Stimulated activated memory B cell treated with anti-CD40 and anti-IgM and Interleukin-4, amounts not matched to agents 10 μg/mL and 1 μg/mL and 100 μg/mL, for 72 hours (primary cell): ENCODE results near the gene CSMD2.

Source experiments
- ATAC-seq: fragments of 150-1000 bp; cut with Tn5 transposase; 2 replicates; pipeline ENCODE4 v1.10.0; 2021
- H3K27ac Mint-ChIP-seq: one replicate; pipeline ENCODE4 v1.8.0; 2022; ENCODE audit warnings: mild to moderate bottlenecking, mixed read lengths
- H3K27me3 Mint-ChIP-seq: one replicate; pipeline ENCODE4 v1.8.0; 2022; ENCODE audit warnings: mixed read lengths
- H3K36me3 Mint-ChIP-seq: one replicate; pipeline ENCODE4 v1.8.0; 2022; ENCODE audit warnings: mixed read lengths
- H3K4me1 Mint-ChIP-seq: one replicate; pipeline ENCODE4 v1.8.0; 2022; ENCODE audit warnings: mixed read lengths
- H3K4me3 Mint-ChIP-seq: one replicate; pipeline ENCODE4 v1.8.0; 2022; ENCODE audit warnings: mild to moderate bottlenecking, moderate library complexity, mixed read lengths
- H3K9me3 Mint-ChIP-seq: one replicate; pipeline ENCODE4 v1.8.0; 2022; ENCODE audit warnings: mixed read lengths

Gene CSMD2

DNA sequence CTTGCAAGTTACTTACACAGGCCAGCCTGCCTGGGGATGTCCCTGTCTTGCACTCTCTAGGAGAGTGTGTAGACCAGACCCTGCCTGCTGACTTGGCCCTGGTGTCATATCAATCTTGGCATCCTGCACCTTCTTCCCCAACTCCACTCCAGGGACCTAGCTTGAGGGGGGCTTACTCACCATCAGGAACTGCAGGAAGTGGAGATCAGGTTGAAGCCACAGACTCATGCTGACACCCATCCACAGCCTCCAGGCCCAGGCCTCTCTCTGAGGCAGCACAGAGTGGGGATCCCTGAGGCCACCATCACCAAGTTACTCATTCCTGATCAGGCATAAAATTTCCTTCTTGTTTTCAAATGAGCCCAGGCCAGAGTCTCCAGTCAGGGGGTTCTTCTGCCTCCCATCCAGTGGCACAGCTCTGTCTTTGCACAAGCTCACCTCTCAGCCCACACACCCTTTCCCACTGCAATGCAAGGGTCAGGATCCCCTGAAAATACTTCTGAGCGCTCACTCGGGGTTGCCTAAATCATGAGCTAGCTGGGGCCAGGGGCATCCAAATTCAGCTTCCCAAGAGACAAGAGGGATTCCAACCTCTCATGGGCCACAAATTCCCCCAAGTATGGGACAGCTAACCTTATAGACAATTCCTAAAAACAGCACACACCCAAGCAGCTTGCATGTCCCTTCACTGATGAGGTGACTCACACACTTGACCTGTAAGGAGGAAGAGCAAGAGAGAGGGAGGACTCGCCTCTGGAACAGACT is 33.5 kb downstream of the CSMD2 start:
- Mint-ChIP-seq H3K36me3 (no peaks in the 10 kb centered on the region), H3K27me3 (peaks cover 19% of the 10 kb centered on the region), H3K4me3 (no peak overlapping the region), H3K27ac (no peak overlapping the region), H3K9me3 (no peaks in the 10 kb centered on the region), H3K4me1 (no peaks in the 10 kb centered on the region)
- no peak for ATAC-seq

DNA sequence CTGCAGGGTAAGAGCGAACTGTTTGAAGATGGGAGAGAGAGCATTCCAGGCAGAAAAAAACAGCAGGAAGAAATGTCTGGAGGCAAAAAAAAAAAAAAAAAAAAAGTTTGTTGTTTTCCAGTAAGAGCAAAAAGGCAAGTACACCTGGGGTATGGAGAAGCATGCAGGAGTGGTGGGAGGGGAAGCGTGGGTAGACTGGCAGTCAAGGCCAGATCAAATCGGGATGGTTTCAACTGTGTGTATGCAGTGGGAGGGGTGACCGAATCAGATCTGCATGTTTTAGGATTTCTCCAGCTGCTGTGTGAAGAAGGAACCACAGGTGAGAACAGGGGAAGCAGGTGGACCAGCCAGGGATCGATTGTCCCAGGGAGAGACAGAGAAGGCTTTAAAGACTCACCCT is 34.7 kb downstream of the CSMD2 start:
- H3K36me3 Mint-ChIP-seq = no peaks in the 10 kb centered on the region
- no peak overlapping the region for H3K27ac Mint-ChIP-seq
- peaks cover 27% of the 10 kb centered on the region for H3K27me3 Mint-ChIP-seq
- H3K4me1 Mint-ChIP-seq = no peaks in the 10 kb centered on the region
- no peak overlapping the region for H3K4me3 Mint-ChIP-seq
- H3K9me3 Mint-ChIP-seq = no peaks in the 10 kb centered on the region
- no peak for ATAC-seq

DNA sequence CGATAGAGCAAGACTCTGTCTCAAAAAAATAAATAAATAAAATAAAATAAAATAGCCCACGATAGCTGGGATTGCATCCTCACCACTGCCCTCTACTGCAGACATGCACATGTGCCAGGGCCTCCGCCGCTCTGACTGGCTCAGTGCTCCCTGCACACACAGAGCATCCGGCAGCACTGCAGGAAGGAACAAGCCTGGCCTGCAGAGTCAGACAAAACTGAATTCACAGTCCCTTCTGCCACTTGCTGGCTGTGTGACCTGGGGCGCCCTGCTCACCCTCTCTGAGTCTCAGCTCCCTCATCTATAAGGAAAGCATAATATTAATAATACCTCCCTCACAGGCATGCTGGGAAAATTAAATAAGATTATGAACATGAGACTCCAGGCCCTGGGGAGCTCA is 35.4 kb downstream of the CSMD2 start:
- no peak overlapping the region for H3K4me3 Mint-ChIP-seq
- H3K9me3 Mint-ChIP-seq = no peaks in the 10 kb centered on the region
- H3K27ac Mint-ChIP-seq = no peak overlapping the region
- ATAC-seq = no peak
- no peaks in the 10 kb centered on the region for H3K4me1 Mint-ChIP-seq
- H3K36me3 Mint-ChIP-seq = no peaks in the 10 kb centered on the region
- H3K27me3 Mint-ChIP-seq = peaks cover 27% of the 10 kb centered on the region

DNA sequence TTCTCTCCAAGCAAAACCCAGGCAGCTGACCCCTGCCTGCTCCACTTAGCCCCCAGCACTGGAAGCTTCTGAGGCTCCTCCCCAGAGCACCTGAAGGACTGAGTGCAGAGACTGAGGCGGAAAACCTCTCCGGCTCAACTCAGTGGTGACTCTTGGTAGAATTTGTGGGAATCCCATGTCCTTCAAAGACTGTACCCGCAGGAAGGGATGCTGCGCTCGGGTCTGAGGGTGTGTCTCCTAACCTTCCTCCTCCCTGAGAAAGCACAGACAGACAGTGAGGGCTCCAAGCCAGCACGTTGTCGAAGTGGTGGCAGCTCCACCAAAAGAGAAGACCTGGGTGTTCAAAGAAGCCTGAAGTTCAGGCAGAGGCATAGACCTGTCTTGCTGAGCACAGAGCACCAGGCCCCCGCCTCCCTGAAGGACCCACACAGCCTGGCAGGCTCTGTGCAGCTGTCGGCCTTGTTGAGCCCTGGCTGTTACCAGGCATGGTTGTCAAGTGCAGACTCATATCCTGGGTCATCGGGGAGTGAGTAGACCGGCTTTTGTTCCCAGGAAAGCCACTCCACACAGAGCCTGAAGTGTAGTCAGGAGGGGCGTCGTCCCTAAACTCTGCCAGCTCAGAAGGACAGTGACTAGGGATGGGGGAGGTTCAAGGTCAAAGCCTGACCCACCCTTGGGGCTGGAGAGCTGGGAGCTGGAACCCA is 36.7 kb downstream of the CSMD2 start:
- H3K9me3 Mint-ChIP-seq = no peaks in the 10 kb centered on the region
- peaks cover 27% of the 10 kb centered on the region for H3K27me3 Mint-ChIP-seq
- ATAC-seq = no peak
- H3K4me3 Mint-ChIP-seq = no peak overlapping the region
- H3K4me1 Mint-ChIP-seq = no peaks in the 10 kb centered on the region
- no peak overlapping the region for H3K27ac Mint-ChIP-seq
- no peaks in the 10 kb centered on the region for H3K36me3 Mint-ChIP-seq

DNA sequence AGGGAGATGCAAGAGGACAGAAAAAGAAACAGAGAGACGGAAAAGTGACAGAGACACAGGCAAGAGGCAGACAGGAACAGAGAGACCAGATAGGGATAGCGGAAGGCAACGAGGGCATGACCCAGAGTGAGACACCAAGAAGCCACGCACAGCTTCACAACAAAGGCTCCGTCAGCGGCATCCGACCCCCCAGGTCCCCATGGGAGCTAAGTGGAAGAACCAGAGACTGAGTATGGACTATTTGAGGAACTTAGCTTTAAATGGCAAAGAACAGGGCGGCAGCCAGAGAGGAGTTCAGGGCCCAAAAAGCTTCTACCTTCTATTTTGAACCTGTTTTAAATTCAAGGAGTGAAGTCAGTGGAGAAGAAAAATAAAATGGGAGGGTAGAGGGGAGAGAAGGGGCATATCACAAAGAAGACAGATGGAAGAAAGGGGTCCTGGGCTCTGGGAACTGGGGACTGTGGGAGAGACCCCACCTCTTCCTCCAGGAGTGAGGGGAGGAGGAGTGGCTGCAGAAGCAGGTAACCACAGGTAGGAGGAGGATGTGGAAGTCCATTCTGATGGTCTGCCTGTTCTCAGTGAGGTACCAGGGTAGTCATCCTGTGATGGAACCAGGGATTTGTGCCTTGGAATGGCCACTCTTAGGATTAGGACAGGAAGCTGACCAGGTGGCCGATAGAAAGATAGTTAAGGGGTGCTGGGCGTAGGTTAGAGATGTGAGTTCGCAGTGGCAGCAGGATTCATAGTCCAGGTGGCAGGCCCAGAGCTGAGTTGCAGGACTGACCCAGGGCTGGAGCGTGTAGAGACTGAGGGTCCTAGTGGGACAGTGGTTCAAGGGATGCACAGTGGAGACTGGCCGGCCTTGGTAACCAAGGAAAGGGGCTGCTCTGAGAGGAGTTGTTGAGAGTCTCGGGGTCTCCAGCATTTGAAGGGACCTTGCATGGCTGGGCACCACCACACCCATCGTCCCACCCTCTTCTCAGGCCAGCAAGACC is 37.7 kb downstream of the CSMD2 start:
- peaks cover 27% of the 10 kb centered on the region for H3K27me3 Mint-ChIP-seq
- H3K4me1 Mint-ChIP-seq = no peaks in the 10 kb centered on the region
- H3K27ac Mint-ChIP-seq = no peak overlapping the region
- no peak overlapping the region for H3K4me3 Mint-ChIP-seq
- no peak for ATAC-seq
- no peaks in the 10 kb centered on the region for H3K9me3 Mint-ChIP-seq
- H3K36me3 Mint-ChIP-seq = no peaks in the 10 kb centered on the region

DNA sequence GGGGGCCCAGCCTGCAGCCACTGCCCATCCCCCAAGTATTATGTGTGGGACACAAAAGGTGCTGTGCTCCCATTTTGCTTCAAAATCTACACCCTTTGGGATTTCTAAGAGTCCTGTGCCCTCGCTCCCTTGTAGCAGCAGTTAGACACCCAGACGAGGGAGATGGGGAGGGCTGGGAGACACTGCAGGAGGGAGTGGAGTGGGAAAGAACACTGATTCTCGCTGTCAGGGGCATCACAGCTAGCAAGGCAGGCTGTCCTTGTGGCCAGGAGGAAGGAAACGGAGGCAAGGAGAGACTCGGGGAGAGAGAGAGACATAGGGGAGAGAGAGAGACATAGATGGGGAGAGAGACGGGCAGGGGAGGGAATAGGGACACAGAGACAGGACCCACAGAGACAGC is 38.5 kb downstream of the CSMD2 start:
- ATAC-seq = no peak
- H3K27me3 Mint-ChIP-seq = peaks cover 27% of the 10 kb centered on the region
- no peaks in the 10 kb centered on the region for H3K36me3 Mint-ChIP-seq
- no peaks in the 10 kb centered on the region for H3K4me1 Mint-ChIP-seq
- no peak overlapping the region for H3K4me3 Mint-ChIP-seq
- H3K9me3 Mint-ChIP-seq = no peaks in the 10 kb centered on the region
- H3K27ac Mint-ChIP-seq = no peak overlapping the region

DNA sequence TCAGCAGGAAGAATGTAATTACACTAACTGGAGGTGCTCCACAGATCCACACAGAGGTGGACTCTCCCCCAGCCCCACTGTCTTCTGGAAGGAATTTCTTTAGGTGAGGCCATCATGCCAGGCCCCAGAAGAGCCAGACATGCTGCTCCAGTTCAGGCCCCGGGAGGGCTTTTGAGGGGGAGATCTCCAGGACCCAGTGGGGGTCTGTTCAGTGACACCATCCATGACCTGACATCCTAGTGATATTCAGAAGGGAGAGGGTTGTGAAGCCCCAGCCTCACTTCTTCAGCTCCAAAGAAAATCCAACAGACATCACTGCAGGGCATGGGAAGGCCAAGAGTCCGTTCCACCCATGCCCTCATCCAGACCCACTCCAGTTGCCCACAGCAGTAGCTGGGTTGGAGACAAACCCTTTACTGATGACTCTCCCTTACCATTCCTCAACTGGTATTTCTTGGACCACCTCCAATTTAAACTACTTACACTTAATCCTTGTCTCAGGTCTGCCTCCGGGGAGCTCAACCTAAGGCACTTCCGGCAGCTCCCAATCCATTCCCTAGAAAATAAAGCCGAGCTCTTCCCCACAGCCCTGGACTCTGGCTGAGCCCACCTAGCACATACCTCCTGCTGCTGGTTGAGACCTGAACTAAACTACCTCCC is 39.2 kb downstream of the CSMD2 start:
- Mint-ChIP-seq H3K9me3 (peaks cover 2% of the 10 kb centered on the region), H3K4me1 (no peaks in the 10 kb centered on the region), H3K4me3 (no peak overlapping the region), H3K27me3 (peaks cover 27% of the 10 kb centered on the region), H3K27ac (no peak overlapping the region), H3K36me3 (no peaks in the 10 kb centered on the region)
- no peak for ATAC-seq

DNA sequence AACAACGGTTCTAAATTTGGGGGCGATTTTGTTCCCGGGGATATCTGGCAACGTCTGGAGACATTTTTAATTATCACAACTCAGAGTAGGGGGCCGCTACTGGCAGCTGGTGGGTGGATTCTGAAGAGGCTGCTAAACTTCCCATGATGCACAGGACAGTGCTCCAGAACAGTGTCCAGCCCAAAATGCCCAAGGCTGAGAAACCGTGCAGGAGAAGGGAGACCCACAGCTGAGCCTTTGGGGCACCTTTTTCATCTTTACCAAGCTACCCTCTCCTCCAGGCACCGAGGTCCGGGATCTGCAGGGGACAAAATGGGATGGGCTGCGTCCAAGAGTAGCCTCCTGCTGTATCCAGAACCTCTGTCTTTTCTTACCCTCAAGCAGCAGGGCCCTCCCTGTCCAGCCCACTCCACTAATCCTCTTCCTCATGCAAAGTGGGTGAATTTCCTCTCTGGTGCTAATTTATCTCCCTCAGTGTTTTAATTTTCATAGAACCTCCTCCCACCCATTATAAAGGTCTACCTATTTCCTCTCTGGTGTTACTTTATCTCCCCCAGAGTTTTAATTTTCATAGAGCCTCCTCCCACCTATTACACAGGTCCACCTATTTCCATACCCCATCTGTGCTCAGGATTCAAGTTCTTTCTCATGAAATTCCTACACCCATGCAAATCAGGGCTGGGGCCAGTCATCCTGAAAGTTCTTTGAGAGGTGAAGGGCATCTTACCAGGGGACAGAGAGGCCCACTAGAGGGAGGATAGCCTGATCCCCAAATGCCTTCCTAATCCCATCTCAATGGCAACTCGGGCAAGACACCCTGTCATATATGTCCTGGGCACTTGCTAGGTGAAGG is 42.7 kb downstream of the CSMD2 start:
- Mint-ChIP-seq H3K36me3 (no peaks in the 10 kb centered on the region), H3K27me3 (peaks cover 16% of the 10 kb centered on the region), H3K27ac (no peak overlapping the region), H3K4me3 (no peak overlapping the region), H3K9me3 (peaks cover 3% of the 10 kb centered on the region), H3K4me1 (no peaks in the 10 kb centered on the region)
- no peak for ATAC-seq

DNA sequence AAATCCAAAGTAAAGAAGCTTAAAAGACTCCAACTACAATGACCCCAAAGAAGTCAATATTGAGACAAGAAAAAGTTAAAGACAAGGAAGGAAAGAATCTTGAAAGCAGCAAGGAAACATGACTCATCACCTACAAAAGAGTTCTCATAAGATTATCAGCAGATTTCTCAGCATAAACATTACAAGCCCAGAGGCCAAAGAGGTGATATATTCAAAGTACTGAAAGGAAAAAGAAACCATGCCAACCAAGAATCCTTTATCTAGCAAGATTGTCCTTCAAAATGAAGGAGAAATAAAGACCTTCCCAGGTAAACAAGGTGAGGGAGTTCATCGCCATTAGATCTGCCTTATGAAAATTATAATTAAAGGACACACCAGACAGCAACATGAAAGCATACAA is 49.8 kb downstream of the CSMD2 start:
- Mint-ChIP-seq H3K36me3 (no peaks in the 10 kb centered on the region), H3K27ac (no peak overlapping the region), H3K9me3 (peaks cover 16% of the 10 kb centered on the region), H3K27me3 (no peaks in the 10 kb centered on the region), H3K4me3 (no peak overlapping the region), H3K4me1 (no peaks in the 10 kb centered on the region)
- no peak for ATAC-seq

DNA sequence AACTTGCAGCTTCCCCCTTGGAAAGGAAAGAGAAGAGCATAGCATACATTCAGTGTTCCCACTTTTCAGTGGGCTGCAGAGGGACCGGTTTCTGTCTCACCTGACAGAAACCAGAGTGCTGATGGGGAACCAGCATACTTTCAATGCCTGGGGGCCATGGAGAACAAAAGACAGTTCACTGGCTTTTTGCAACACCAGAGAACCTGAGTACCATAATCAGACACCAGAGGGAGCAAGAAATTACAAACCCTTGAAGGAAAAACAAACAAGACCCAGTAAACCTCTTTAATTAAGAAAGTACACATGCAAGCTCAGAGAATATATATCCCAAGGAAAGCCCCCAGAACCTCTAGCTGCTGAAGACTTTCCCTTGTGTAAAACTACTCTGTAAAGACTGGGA is 51.1 kb downstream of the CSMD2 start:
- no peak overlapping the region for H3K4me3 Mint-ChIP-seq
- no peak for ATAC-seq
- no peaks in the 10 kb centered on the region for H3K36me3 Mint-ChIP-seq
- H3K4me1 Mint-ChIP-seq = no peaks in the 10 kb centered on the region
- H3K27me3 Mint-ChIP-seq = no peaks in the 10 kb centered on the region
- H3K27ac Mint-ChIP-seq = no peak overlapping the region
- peaks cover 16% of the 10 kb centered on the region for H3K9me3 Mint-ChIP-seq

DNA sequence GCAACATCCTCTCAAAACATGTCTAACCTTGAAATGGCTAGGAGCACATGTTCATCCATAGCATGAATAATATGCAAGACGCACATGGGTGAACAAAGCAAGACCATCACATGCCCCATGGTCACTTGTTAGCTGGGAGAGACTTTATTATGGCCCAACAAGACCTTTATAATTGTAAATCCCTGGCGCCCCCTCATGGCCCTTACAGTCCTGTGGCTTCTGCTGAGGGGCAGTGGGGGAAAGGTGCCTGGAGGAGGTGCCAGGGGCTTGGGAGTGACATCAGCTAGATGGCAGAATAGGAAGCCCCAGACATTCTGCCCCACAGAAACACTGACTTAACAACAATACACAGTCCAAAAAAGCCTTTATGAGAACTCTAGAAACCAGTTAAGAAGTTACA is 51.7 kb downstream of the CSMD2 start:
- H3K27ac Mint-ChIP-seq = no peak overlapping the region
- H3K27me3 Mint-ChIP-seq = peaks cover 1% of the 10 kb centered on the region
- H3K36me3 Mint-ChIP-seq = no peaks in the 10 kb centered on the region
- ATAC-seq = no peak
- H3K4me3 Mint-ChIP-seq = no peak overlapping the region
- no peaks in the 10 kb centered on the region for H3K4me1 Mint-ChIP-seq
- H3K9me3 Mint-ChIP-seq = peaks cover 16% of the 10 kb centered on the region

DNA sequence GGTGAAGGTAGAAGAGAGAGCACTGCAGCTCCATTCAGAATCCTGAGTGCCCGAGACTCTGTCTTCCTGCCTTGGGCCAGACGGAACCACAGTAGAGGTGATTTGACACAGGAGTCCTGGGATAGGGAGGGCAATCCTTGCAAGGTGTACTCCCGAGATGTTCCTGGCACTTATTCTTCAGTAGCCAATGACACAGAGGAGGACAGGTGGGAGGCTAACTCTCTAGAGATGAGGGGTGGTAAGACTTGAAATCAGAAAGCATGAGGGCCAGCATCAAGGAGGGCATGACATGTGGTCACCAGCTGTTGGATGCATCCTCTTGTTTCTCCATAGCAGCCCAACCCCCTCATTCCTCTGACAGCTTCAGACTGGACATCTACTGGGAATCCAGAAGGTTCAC is 56.3 kb downstream of the CSMD2 start:
- H3K27ac Mint-ChIP-seq = no peak overlapping the region
- H3K27me3 Mint-ChIP-seq = peaks cover 36% of the 10 kb centered on the region
- no peaks in the 10 kb centered on the region for H3K36me3 Mint-ChIP-seq
- no peak for ATAC-seq
- no peaks in the 10 kb centered on the region for H3K9me3 Mint-ChIP-seq
- no peak overlapping the region for H3K4me3 Mint-ChIP-seq
- no peaks in the 10 kb centered on the region for H3K4me1 Mint-ChIP-seq

DNA sequence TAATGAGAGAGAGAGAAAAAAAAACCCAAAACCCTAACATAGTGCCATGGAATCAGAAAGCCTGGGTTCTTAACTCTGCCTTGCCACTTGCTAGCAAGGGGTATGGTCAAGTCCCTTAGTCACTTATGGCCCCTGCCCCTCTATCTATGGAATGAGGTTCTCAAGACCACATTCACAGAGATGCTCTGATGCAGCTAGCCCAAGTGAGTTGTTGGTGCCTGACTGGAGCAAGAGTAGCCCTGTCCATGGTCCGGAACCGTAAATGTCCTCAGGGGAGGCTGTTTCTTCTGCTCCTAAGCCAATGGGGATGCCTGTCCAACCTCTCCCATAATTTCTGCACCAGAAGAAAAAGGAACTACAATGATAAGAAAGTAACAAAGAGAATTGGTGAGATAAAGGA is 56.8 kb downstream of the CSMD2 start:
- Mint-ChIP-seq H3K36me3 (no peaks in the 10 kb centered on the region), H3K4me1 (no peaks in the 10 kb centered on the region), H3K27me3 (peaks cover 36% of the 10 kb centered on the region), H3K27ac (no peak overlapping the region), H3K4me3 (no peak overlapping the region), H3K9me3 (no peaks in the 10 kb centered on the region)
- no peak for ATAC-seq

DNA sequence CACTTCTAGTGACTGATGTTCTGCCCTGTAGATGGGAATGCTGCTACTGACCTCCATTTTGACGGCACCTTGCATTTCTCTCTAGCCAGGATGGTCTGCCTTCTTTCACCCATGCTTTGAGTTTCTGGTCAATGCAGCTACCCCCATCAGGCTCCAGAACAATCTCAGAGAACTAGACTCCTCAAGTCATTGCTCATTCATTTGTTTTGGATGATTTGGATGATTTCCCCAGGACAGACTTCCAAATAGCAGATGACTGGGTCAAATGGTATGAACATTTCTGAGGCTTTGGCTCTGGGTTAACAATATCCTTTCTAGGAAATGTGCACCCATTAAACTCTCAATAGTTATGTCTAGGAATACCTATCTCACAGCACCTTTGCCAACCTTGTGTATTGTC is 63.9 kb downstream of the CSMD2 start:
- Mint-ChIP-seq H3K27ac (no peak overlapping the region), H3K4me3 (no peak overlapping the region), H3K4me1 (no peaks in the 10 kb centered on the region), H3K36me3 (no peaks in the 10 kb centered on the region), H3K9me3 (peaks cover 3% of the 10 kb centered on the region), H3K27me3 (peaks cover 18% of the 10 kb centered on the region)
- no peak for ATAC-seq
